A673 (cell line): ENCODE measurements around the gene SLCO3A1.

Experiments used
- EZH2 ChIP-seq: fragments of 200-600 bp; sonication (generic); IDR thresholded peaks from 2 replicates; pipeline ENCODE4 v1.6.1; 2017; ENCODE audit warnings: borderline replicate concordance, low read depth, mild to moderate bottlenecking, mixed read lengths, antibody characterized with exemption, low read length; ENCODE audit not compliant: poor library complexity, severe bottlenecking
- TF ChIP-seq, protein P1 (sequence below): fragments of 300-800, 200-600 bp; sonication (generic); conservative IDR thresholded peaks from 2 replicates; pipeline ENCODE4 v1.5.1; 2017; ENCODE audit warnings: low read depth, mild to moderate bottlenecking, antibody characterized with exemption, low read length, moderate library complexity, mixed read lengths

DNA sequence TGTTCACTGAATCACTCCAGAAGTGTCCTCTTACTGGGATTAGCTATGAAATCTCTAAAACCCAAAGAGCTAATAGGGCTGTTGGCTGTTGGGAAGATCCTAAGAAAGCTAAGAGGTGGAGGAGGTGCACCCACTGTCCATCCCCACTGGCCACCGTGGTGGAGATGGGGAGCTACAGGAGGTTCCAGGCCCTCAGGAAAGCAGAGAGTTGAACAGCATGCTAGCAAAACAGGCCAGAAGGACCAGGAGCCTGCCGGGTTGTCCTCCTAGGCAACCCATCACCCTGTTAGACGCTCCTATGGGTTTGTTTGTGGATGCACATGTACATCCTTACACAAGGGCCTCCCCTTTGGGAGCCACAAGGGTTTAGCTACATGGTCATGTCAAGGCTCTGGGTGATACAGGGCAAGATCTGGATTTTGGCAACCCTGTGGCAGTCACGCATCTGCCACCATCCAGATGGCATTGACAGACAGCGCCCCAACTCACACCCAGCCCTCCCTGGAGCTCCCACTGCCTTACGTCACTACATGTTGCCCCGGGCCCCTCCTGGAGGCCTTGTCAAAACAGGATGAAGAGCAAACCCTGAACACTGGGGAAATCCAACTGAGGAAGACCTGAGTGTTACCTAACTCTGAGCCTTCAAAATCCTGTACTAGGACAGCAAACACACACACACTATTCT lies 208.1 kb downstream of the SLCO3A1 start:
- TF ChIP-seq, protein P1, sequence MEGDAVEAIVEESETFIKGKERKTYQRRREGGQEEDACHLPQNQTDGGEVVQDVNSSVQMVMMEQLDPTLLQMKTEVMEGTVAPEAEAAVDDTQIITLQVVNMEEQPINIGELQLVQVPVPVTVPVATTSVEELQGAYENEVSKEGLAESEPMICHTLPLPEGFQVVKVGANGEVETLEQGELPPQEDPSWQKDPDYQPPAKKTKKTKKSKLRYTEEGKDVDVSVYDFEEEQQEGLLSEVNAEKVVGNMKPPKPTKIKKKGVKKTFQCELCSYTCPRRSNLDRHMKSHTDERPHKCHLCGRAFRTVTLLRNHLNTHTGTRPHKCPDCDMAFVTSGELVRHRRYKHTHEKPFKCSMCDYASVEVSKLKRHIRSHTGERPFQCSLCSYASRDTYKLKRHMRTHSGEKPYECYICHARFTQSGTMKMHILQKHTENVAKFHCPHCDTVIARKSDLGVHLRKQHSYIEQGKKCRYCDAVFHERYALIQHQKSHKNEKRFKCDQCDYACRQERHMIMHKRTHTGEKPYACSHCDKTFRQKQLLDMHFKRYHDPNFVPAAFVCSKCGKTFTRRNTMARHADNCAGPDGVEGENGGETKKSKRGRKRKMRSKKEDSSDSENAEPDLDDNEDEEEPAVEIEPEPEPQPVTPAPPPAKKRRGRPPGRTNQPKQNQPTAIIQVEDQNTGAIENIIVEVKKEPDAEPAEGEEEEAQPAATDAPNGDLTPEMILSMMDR = no peak
- TF ChIP-seq EZH2 = no peak
